ENCODE data around the gene STT3B.

STT3B gene

DNA sequence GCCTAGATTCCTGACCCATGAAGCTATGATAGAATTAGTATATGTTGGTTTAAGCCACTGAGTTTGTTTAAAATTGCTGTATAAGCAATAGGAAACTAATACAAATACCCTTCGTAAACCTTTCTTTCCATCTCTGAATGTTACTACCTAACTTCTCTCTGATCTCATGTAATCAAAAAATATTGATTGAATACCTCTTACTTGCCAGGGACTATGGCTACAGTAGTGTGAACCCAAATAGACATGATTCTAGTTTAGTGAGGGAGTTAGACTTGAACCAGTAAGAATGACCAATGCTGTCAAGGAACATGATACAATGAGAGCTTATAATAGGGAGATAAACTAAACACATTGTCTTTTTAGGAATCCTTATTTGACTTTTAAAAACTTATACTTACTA is 19.4 kb downstream of the STT3B start:
- no peak for DNase-seq (ENCODE audit: low read depth)

DNA sequence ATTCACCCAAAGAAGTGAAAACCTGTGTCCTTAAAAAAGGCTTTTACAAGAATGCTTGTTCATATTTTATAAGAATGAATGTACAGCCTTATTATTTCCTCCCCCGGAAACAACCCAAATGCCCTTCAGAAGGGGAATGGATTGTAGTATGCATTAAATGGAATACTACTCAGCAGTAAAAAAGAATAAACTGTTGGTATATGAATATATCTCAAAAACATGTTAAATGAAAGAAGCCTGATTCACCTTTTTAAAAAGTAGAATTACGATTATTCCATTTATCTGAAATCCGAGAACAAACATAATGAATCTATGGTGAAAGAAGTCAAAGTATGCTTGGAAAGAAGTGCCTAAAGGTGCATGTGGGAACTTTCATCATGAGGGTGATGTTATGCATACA is 20.5 kb downstream of the STT3B start:
- DNase-seq (ENCODE audit: low read depth) = no peak

DNA sequence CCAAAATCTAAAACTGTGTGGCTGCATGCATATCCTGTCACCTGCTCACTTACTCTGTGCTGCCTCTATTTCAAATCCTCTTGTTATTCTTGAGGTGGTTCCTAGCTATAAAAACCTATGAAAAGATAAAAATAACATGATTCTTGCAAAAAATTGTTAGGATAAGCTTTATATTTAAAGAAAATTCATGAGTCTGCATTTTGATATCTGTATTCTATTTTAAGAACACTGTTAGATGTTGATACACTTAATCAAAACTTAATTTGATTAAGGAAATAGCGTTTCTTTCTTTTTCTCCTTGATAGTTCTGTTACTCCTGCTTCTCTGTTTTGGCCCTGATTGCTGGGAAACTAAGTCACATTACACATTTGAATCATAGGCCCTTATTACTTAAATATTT is 22.5 kb downstream of the STT3B start:
- no peak for DNase-seq (ENCODE audit: low read depth)

DNA sequence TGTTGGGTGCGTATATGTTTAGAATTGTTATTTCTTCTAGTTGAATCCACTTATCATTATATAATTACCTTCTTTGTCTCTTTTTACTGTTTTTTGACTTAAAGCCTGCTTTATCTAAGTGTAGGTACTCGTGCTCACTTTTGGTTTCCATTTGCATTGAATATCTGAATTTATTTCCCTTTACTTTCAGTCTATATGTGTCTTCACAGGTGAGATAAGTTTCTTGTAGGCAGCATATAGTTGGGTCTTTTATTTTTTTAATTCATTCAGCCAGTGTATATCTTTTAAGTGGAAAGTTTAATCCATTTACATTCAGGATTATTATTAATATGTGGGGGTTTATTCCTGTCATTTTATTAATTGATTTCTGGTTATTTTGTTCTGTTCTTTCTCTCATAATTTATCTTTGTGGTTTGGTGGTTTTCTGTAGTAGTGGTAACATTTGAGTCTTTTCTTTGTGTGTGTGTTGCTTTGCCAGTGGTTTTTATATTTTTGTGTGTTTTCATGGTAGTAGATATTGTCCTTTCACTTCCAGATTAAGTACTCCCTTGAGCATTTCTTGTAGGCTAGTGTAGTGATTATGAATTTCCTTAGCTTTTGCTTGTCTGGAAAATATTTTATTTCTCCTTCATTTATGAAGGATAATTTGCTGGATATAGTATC is 27.3 kb downstream of the STT3B start:
- DNase-seq (ENCODE audit: low read depth) = no peak

DNA sequence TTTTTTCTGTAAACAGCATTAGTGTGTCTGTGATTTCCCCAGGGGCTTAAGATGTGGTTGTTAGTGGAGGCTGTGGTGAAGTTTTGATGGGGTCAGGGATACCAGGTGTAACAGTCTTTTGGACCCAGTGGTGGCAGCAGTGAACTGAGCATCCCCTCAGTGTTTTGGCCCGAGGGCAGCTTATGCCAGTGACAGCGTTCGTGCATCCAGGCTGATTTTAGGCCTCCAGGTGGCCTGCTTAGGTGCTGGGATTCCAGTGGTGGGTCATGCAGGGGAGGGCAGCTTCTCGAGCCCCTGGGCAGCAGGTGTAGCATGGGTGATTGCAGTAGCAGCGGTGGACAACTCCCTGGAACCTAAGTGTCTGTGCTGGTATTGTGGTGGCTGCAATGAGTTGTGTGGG is 29.2 kb downstream of the STT3B start:
- no peak for DNase-seq (ENCODE audit: low read depth)

DNA sequence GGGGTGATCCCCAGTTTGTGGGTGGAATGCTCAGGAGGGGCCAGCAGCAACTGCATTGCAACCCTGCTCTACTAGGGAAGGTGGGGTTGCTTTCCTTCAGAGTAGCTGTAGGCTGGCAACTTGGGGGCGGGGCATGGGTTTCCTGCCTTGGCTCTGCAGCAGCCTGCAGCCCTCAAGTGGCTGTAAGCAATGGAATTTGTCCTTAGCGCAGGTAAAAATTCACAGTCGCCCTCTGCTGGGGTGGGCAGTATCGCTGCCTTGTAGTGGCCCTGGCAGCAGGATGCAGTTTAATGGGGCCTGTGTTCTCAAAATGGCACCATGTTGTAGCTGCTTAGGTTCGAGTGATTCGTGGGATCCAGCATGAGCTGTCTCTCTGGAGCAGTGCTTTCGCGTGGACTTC is 29.8 kb downstream of the STT3B start:
- no peak for DNase-seq (ENCODE audit: low read depth)

DNA sequence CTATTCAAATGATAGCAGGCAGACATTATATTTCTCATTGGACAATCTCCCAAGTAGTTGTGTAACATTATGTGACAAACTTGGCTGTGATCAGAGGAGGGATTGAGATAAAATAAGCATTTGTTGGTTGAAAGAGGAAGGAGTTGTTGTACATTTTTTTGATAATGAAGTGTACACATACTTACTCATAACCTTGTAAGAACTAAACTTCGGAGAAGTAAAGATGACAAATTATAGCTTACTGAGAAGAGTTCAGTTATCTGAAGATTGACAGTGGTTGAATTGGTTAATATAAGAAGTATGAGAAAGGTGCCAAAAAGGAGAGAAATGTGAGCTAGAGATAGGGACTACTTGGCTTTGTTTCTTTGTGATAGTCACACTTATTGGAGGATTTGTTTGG is 32.6 kb downstream of the STT3B start:
- DNase-seq (ENCODE audit: low read depth) = no peak

DNA sequence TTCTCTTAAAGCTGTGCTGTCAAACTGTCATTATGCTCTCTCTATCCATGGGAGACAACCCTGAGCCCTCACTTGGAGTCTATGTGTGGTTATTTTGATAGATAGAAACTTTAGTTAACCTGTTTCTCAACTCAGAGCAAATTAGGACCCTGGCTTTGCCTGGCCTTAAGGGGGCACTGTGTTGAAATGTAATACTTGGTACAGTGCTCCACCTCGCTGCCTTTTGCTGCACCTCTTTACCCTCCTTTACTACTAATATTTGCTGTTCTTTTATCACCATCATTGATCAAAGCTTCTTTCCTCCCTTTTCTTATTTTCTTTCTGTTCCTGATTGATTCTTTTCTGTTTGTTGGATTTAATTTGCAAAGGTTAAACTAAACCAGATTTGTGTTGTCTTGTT is 34.3 kb downstream of the STT3B start:
- DNase-seq (ENCODE audit: low read depth) = no peak

DNA sequence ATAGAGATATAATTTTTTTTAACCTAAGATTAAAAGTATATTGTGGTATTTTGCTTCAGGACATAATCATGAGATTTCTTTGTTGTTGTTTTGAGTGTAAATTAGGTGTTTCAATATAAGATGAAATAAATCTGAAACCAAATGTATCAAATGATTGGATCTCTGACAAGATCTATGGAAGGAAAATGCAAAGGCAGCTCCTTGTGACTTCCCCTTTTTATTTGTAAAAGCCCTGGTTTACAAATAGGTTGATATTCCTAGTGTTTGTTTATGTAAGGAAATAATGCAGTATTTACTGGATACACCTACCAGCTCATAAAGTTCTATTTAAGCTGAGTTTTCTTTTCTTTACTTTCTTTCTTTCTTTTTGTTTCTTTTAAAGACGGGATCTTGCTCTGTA is 35.9 kb downstream of the STT3B start:
- DNase-seq (ENCODE audit: low read depth) = no peak

DNA sequence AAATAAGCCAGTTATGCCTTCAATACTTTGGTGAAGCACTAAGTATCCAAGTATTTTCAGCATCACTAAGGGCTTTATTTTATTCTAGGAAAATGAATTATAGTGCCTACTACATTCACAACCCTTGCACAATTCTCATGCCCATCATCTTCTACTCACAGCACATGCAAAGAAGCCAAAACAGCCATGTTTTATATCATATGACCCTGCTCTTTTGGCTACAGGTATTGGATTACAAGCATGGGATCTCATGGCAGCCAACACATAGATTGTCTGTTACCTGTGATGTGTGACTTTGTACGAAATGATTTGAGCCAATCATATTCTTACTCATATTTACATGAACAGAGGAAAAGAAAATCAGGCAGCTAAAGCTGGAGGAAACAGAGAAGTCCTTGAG is 38.6 kb downstream of the STT3B start:
- DNase-seq (ENCODE audit: low read depth) = no peak

DNA sequence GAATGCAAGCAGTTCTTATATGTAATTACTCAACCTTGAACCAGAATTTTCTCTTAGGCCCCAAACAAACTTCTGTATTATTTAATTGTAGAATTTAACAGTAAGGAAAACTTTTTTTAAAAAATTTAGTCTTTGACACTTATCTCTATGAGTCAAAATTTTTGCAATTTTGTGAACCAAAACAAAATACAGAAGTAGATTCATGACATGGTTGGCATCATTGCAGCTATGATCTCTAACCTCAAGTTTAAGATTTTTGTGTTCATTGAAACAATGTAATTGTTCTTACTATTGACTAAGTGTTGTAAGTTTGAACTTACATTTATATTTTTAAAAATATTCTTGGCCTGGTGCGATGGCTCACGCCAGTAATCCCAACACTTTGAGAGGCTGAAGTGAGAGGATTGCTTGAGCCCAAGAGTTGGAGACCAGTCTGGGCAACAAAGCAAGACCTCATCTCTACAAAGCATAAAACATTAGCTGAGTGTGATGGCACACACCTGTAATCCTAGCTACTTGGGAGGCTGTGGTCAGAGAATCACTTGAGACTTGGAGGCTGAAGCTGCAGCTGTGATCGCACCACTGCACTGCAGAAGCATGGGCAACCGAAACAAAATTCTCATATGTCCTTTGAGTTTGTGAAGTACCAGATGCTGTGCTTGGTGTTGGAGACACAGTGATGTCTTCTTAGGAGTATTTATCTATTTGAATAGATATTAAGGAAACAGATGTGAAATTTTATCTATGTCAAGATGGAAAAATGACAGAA is 39.7 kb downstream of the STT3B start:
- no peak for DNase-seq (ENCODE audit: low read depth)

DNA sequence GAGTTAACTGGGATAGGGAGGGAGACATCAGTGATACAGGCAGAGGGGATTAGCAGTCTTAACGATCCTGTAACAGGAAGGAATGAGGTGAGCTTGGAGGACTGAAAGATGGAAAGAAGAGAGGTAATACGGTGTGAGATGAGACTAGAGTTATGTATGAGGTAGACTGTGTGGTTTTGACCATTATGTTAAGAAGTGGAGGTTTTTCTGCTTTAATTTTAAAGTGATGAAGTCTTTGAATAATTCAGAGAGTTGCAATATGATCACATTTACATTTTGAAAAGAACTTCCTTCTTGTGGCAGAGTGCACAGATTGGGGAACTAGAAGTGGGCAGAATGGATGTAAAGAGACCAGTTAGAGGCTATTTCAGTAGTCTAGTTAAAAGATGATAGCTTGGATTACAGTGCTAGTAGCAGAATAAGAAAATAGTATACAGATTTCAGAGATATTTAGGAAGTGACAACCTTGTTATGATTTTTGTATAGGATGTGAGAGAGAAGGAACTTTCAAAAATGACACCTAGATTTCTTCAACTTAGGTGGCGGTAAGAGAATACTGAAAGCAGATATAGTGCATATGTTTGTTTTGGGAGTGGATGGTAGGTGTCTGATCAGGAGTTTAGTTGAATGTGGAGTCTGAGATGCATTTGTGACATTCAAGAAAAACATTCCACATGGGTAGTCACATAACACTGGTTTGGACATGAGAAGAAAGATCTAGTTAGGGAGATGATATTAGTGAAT is 40.5 kb downstream of the STT3B start:
- DNase-seq (ENCODE audit: low read depth) = no peak

DNA sequence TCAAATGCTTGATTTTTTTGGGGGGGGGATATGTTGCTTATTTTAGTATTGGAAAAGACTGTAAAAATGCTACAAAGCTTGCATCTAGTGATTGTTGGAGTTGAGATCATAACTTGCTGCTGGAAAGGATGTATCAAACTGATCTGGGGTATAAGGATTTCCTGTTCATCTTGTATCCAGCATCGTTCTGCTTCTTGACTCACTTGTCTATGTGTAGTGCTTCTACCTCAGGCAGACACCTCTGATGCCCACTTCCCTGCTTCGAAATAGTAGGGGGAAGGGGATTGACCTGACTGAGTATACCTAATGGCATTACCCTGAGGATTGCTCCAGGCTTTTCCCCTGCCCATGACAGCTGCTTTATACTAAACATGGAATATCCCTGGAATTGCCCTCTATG is 42.7 kb downstream of the STT3B start:
- no peak for DNase-seq (ENCODE audit: low read depth)

DNA sequence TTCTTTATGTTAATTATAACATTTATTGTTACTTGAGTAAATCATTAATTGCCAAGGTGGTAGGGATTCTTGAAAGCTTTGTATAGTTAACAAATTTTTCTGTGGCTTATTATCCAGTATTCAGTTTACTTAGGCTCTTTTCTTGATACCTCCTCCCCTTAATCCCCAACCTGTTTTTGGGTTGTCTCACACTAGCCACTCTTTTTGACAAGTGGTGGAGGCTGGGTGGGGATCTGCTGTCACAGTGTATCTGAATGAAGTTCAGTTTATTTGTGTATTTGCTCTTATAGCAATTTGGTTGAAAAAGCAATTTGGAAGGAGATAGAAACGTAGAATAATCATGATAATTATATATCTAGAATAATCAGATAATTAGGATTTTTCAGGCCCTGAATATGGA is 43.8 kb downstream of the STT3B start:
- no peak for DNase-seq (ENCODE audit: low read depth)

DNA sequence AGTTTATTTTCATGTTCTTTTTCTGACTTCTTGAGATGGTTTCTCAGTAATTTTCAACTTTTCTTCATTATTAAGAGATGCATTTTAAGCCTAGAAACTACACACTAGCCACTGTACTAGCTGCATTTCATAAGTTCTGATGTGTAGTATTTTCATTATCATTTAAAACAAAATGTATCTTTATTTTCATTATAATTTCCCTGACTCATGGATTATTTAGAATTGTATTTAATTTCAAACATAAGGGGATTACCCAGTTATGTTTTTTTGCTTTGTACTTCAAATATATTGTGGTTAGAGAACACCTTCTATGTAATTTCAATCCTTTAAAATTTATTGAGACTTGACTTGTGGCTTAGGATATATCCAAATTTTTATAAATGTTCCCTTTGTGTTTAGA is 44.5 kb downstream of the STT3B start:
- no peak for DNase-seq (ENCODE audit: low read depth)

DNA sequence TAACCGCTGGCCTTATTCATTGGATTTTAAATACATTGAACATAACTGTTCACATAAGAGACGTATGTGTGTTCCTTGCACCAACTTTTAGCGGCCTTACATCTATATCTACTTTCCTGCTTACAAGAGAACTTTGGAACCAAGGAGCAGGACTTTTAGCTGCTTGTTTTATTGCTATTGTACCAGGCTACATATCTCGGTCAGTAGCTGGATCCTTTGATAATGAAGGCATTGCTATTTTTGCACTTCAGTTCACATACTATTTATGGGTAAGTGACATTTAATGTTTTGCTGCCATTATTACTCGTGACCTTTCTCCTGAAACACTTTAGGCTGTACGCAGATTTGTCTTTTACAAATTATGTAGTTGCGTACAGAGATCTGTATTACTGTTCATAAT is 47.1 kb downstream of the STT3B start:
- DNase-seq (ENCODE audit: low read depth) = no peak

DNA sequence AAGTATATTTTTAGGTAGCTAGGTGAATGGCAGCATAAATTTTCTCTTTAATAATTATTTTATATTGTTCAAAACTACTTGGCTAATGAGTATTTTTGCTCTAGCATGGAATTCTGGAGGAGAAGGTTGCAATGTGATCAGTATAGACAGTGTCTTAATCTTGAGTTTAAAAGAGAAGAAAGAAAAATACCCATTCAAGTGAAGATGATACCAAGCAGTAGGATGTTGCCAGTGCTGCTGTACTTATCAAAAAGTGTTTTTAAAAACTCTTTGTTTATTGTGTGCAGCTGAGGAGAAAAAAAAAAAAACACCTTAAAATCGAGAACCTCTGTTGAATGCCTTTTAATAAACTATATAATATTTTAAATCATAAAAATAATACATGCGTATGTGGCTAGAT is 47.9 kb downstream of the STT3B start:
- no peak for DNase-seq (ENCODE audit: low read depth)

DNA sequence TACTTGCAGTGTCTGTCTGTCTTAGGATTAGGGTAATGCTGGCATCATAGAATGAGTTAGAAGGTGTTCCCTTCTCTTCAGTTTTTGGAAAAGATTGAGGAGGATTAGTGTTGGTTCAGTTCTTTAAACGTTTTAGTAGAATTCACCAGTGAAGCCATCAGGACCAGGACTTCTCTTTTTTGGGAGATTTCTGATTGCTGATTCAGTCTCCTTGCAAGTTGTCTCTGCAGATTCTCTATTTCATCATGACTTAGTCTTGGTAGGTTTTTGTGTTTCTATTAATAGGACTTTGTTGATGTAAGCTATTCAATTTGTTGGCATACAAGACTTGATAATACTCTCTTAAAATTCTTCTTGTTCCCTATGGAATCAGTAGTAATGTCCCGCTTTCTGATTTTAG is 48.9 kb downstream of the STT3B start:
- no peak for DNase-seq (ENCODE audit: low read depth)

DNA sequence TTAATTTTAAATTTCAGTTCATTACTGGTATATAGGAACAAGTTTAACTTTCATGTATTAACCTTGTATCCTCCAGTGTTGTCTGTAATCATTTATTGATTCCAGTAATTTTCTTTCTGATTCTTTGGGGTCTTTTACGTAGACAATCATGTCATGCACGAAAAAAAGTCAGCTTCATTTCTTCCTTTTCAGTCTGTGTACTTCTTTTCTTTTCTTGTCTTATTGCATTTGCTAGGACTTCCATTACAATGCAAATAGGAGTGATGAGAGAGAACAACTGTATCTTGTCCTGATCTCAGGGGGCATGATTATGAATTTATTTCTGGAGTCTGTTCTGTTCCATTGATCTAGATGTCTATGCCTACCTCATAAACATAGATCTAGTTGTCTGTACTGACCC is 56.5 kb downstream of the STT3B start:
- DNase-seq (ENCODE audit: low read depth) = no peak

DNA sequence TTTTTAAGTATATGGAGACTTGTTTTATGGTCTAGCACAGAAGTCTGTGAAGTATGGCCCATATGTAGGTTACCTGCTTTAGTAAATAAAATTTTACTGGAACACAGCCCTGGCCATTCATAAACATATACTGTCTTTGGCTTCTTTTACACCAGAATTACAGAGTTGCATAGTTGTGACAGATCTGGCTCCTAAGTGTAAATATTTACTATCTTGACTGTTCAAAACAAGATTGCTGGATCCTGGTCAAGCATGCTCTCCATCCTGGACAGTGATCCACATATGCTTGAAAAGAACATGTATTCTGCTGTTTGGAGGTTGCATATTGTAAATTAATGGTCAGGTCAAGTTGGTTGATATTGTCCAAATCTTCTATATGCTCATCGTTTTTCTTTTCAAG is 57.9 kb downstream of the STT3B start:
- no peak for DNase-seq (ENCODE audit: low read depth)

DNA sequence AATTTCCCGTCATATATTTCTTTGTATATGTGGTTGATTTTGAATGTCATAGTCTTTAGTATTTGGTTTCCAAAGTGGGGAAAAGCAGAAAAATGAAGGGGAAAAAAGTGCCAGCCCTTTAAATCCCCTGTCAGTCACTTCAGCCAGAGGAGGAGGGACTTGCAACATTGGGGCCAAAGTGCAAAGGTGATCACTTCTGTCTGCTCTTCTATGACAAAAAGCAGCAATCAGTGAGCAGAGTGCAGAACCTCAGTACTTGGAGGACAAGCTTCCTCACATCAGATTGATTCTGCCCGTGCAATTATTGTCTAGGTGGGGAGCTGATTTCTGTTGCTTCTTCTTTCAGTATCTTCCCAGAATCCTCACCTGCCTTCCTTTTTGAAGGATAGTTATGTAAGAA is 60.0 kb downstream of the STT3B start:
- DNase-seq (ENCODE audit: low read depth) = no peak

DNA sequence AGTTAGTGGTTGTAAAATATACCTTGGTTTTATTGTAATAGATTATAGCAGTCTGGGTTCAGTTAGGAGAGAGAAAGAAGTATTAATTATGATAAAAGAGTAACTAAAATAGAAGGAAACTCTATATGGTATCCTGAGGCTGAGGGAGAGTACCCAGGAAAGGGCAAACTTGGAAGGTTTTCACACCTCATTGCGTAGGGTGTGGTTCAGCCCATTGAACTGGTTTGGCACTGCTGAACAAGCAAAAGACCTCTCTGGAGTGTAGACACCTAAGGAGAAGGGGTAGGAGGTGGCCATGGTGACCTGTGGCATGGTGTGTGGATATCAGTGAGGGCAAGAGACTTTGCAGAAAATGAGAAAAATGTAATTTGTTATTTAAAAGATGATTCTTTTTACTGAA is 63.5 kb downstream of the STT3B start:
- no peak for DNase-seq (ENCODE audit: low read depth)

DNA sequence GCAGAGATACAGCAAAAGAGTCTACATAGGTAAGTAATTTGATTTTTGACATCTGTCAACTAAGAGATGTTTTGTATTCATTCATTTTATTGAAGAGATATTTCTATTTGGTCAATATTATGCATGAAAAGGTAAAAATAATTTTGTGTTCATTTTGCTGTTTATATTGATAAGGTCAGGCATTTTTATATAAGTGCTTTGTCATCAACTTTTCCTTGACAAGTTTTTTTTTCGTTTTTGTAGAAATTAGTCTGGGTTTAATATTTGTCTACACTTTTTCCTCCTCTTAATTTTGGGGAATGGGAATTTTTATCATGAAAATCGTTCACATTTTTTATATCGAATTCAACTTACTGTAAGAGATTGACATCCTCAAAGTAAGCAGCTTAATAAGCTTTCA is 67.7 kb downstream of the STT3B start:
- no peak for DNase-seq (ENCODE audit: low read depth)

All from non-pigmented ciliary epithelial cell (primary cell).